HEK293 (cell line): ENCODE data around the gene MCF2L.
A peak's percentile ranks its signal among the peaks of the same experiment; 100 is the strongest.

Source experiments
- BCL11B ChIP-seq: fragments of 450-650 bp; formaldehyde crosslinking; IDR thresholded peaks from 2 replicates; pipeline ENCODE4 v1.5.1; 2016; ENCODE audit warnings: low read depth, missing biosample characterization, missing genetic modification characterization
- FEZF1 ChIP-seq: fragments of 450-650 bp; formaldehyde crosslinking; IDR thresholded peaks from 2 replicates; pipeline ENCODE4 v1.5.1; 2016; ENCODE audit warnings: missing biosample characterization, missing genetic modification characterization
- GFI1B ChIP-seq: fragments of 450-650 bp; formaldehyde crosslinking; IDR thresholded peaks from 2 replicates; pipeline ENCODE4 v1.5.1; 2016; ENCODE audit warnings: missing biosample characterization, missing genetic modification characterization
- HOXC10 ChIP-seq: sonication (generic); formaldehyde crosslinking; IDR thresholded peaks from 2 replicates; pipeline ENCODE4 v1.8.1; 2023; ENCODE audit warnings: mild to moderate bottlenecking, missing genetic modification reagents
- IKZF3 ChIP-seq: fragments of 450-650 bp; IDR thresholded peaks from 2 replicates; pipeline ENCODE4 v1.5.0; 2018; ENCODE audit warnings: missing biosample characterization, mild to moderate bottlenecking, missing genetic modification characterization, moderate library complexity
- INSM2 ChIP-seq: fragments of 450-650 bp; formaldehyde crosslinking; IDR thresholded peaks from 2 replicates; pipeline ENCODE4 v1.5.1; 2016; ENCODE audit warnings: missing biosample characterization, missing genetic modification characterization
- PATZ1 ChIP-seq: fragments of 450-650 bp; formaldehyde crosslinking; IDR thresholded peaks from 2 replicates; pipeline ENCODE4 v1.5.1; 2016; ENCODE audit warnings: missing biosample characterization, missing genetic modification characterization
- PRDM6 ChIP-seq: fragments of 450-650 bp; formaldehyde crosslinking; IDR thresholded peaks from 2 replicates; pipeline ENCODE4 v1.5.1; 2017; ENCODE audit warnings: missing biosample characterization, missing genetic modification characterization
- REPIN1 ChIP-seq: fragments of 450-650 bp; formaldehyde crosslinking; IDR thresholded peaks from 2 replicates; pipeline ENCODE4 v1.5.1; 2017; ENCODE audit warnings: missing biosample characterization, missing genetic modification characterization, low read depth
- SCRT2 ChIP-seq: fragments of 450-650 bp; formaldehyde crosslinking; IDR thresholded peaks from 2 replicates; pipeline ENCODE4 v1.5.1; 2016; ENCODE audit warnings: missing biosample characterization, missing genetic modification characterization
- SP3 ChIP-seq: fragments of 450-650 bp; formaldehyde crosslinking; IDR thresholded peaks from 2 replicates; pipeline ENCODE4 v1.5.1; 2016; ENCODE audit warnings: missing biosample characterization, missing genetic modification characterization
- ZBTB11 ChIP-seq: fragments of 450-650 bp; formaldehyde crosslinking; conservative IDR thresholded peaks from 2 replicates; pipeline ENCODE4 v1.5.1; 2016; ENCODE audit warnings: low read depth, missing biosample characterization, missing genetic modification characterization
- ZBTB48 ChIP-seq: fragments of 450-650 bp; formaldehyde crosslinking; IDR thresholded peaks from 2 replicates; pipeline ENCODE4 v1.5.1; 2016; ENCODE audit warnings: missing biosample characterization, missing genetic modification characterization
- ZNF2 ChIP-seq: fragments of 450-650 bp; formaldehyde crosslinking; IDR thresholded peaks from 2 replicates; pipeline ENCODE4 v1.5.1; 2016; ENCODE audit warnings: missing biosample characterization, missing genetic modification characterization
- ZNF214 ChIP-seq: fragments of 450-650 bp; formaldehyde crosslinking; IDR thresholded peaks from 2 replicates; pipeline ENCODE4 v1.5.1; 2017; ENCODE audit warnings: missing biosample characterization, mild to moderate bottlenecking, missing genetic modification characterization, borderline replicate concordance
- ZNF341 ChIP-seq: fragments of 450-650 bp; formaldehyde crosslinking; IDR thresholded peaks from 2 replicates; pipeline ENCODE4; 2016; ENCODE audit warnings: low read depth, missing biosample characterization, missing genetic modification characterization
- ZNF350 ChIP-seq: fragments of 450-650 bp; formaldehyde crosslinking; IDR thresholded peaks from 2 replicates; pipeline ENCODE4 v1.5.0; 2017; ENCODE audit warnings: missing biosample characterization, mild to moderate bottlenecking, missing genetic modification characterization
- ZNF426 ChIP-seq: fragments of 450-650 bp; formaldehyde crosslinking; IDR thresholded peaks from 2 replicates; pipeline ENCODE4 v1.5.1; 2017; ENCODE audit warnings: missing biosample characterization, missing genetic modification characterization, mild to moderate bottlenecking, inconsistent platforms, moderate library complexity
- ZNF501 ChIP-seq: fragments of 450-650 bp; formaldehyde crosslinking; IDR thresholded peaks from 2 replicates; pipeline ENCODE4 v1.5.1; 2016; ENCODE audit warnings: missing biosample characterization, missing genetic modification characterization
- ZNF530 ChIP-seq: fragments of 450-650 bp; formaldehyde crosslinking; IDR thresholded peaks from 2 replicates; pipeline ENCODE4 v1.5.1; 2016; ENCODE audit warnings: low read depth, missing biosample characterization, missing genetic modification characterization
- ZNF561 ChIP-seq: fragments of 450-650 bp; IDR thresholded peaks from 2 replicates; pipeline ENCODE4 v1.5.1; 2018; ENCODE audit warnings: missing biosample characterization, missing genetic modification characterization, borderline replicate concordance
- ZNF621 ChIP-seq: fragments of 450-650 bp; formaldehyde crosslinking; IDR thresholded peaks from 2 replicates; pipeline ENCODE4 v1.5.1; 2017; ENCODE audit warnings: missing biosample characterization, missing genetic modification characterization
- ZNF624 ChIP-seq: fragments of 450-650 bp; formaldehyde crosslinking; IDR thresholded peaks from 2 replicates; pipeline ENCODE4 v1.5.1; 2017; ENCODE audit warnings: missing biosample characterization, missing genetic modification characterization
- ZNF639 ChIP-seq: fragments of 450-650 bp; formaldehyde crosslinking; IDR thresholded peaks from 2 replicates; pipeline ENCODE4 v1.5.1; 2016; ENCODE audit warnings: missing biosample characterization, missing genetic modification characterization
- ZNF645 ChIP-seq: fragments of 450-650 bp; formaldehyde crosslinking; IDR thresholded peaks from 2 replicates; pipeline ENCODE4; 2016; ENCODE audit warnings: missing biosample characterization, missing genetic modification characterization
- ZSCAN5A ChIP-seq: fragments of 450-650 bp; formaldehyde crosslinking; IDR thresholded peaks from 2 replicates; pipeline ENCODE4 v1.5.1; 2016; ENCODE audit warnings: missing biosample characterization, missing genetic modification characterization

Gene MCF2L

GRCh38 chr13:113001241-113002140, 32.5 kb downstream of the MCF2L start (continued):
- TF ChIP-seq ZBTB11 (no peak), ZNF350 (tag by site-specific recombination) (no peak), ZNF426 (no peak), HOXC10 (CRISPR knock-in tag) (no peak), ZNF530 (tag by site-specific recombination) (no peak), ZNF214 (no peak), INSM2 (tag by site-specific recombination) (no peak), SP3 (tag by site-specific recombination) (no peak), IKZF3 (tag by site-specific recombination) (peak; percentile 51; the same call in 1 of the 2 replicates), SCRT2 (tag by site-specific recombination) (peak; percentile 73), ZNF645 (tag by site-specific recombination) (no peak), PRDM6 (tag by site-specific recombination) (no peak), PATZ1 (no peak), FEZF1 (tag by site-specific recombination) (0 out of 2 replicates have a peak, but pooled peaks have one; percentile 24), GFI1B (tag by site-specific recombination) (no peak), ZNF341 (tag by site-specific recombination) (peak; percentile 82), ZNF639 (tag by site-specific recombination) (no peak), ZNF561 (tag by site-specific recombination) (peak; percentile 72; the same call in 1 of the 2 replicates), ZNF501 (tag by site-specific recombination) (peak; percentile 71; the same call in 1 of the 2 replicates), ZBTB48 (tag by site-specific recombination) (peak; percentile 96), ZNF621 (tag by site-specific recombination) (no peak), ZNF2 (no peak), ZNF624 (tag by site-specific recombination) (no peak; the same call in 1 of the 2 replicates), REPIN1 (tag by site-specific recombination) (no peak), BCL11B (tag by site-specific recombination) (no peak), ZSCAN5A (no peak)
